Stimulated activated CD4-positive, alpha-beta T cell treated with anti-CD3 and anti-CD28 coated beads, Interleukin-4, amount 100 ng/mL, for 24 hours (primary cell): Measurements from ENCODE around the gene GLIPR1L2.

Experiments
- DNase-seq: peaks from one replicate; pipeline ENCODE4 v3.0.0-alpha.2; 2020

GLIPR1L2 gene

GRCh38 chr12:75479963-75480461 is 89.1 kb downstream of the GLIPR1L2 start:
- no peak for DNase-seq

- peak; percentile 80 for DNase-seq
These were observed 89.6 kb downstream of the GLIPR1L2 start, which contains the start of gene GLIPR1 for GRCh38 chr12:75480469-75480949. Gene GLIPR1 (plus strand): TSS chr12:75480755. CDS start chr12:75480881, 126 bp downstream.

GRCh38 chr12:75481013-75481705 is 90.3 kb downstream of the GLIPR1L2 start:
- DNase-seq = no peak

GRCh38 chr12:75481774-75482173 is 90.9 kb downstream of the GLIPR1L2 start:
- no peak for DNase-seq
